Sigmoid colon (tissue), 7 donors: ENCODE data around the gene KRTAP6-1. TPM values are rescaled to one million over a fixed set of nuclear protein-coding genes. Genes with fewer than 3 reads are reported as not detected.

ENCODE experiments used
- DNase-seq: peaks from one replicate; pipeline ENCODE4 v3.0.0-alpha.2; 2019
- H3K27ac ChIP-seq, 4 donors: fragments of 200-600 bp; sonication (generic); one replicate each; pipeline ENCODE4 v1.5.1; 2016 to 2019; ENCODE audit warnings: mild to moderate bottlenecking in 1 of 4
- H3K27me3 ChIP-seq, 3 donors: fragments of 200-600 bp; sonication (generic); one replicate each; pipeline ENCODE4 v1.5.1; 2019; ENCODE audit warnings: mild to moderate bottlenecking in 1 of 3
- H3K36me3 ChIP-seq, 4 donors: fragments of 200-600 bp; sonication (generic); one replicate each; pipeline ENCODE4 v1.5.1; 2016 to 2019
- H3K4me1 ChIP-seq, 4 donors: fragments of 200-600 bp; sonication (generic); one replicate each; pipeline ENCODE4 v1.5.1; 2017 to 2019
- H3K4me3 ChIP-seq, 4 donors: fragments of 200-600 bp; sonication (generic); one replicate each; pipeline ENCODE4 v1.5.1; 2017 to 2019; ENCODE audit warnings: mild to moderate bottlenecking in 2 of 4, moderate library complexity in 1 of 4
- H3K9me3 ChIP-seq, 4 donors: fragments of 200-600 bp in 3 of 4; sonication (generic) in 3 of 4; one replicate each; pipeline versions ENCODE4 v1.5.1 to v1.6.1; 2013 to 2019
- EP300 ChIP-seq, 4 donors: sonication (generic); formaldehyde crosslinking; IDR thresholded peaks; one replicate each; pipeline ENCODE4 v1.6.1; 2017; ENCODE audit warnings: antibody characterized with exemption in 4 of 4
- POLR2A ChIP-seq, 2 donors: fragments of 450-650 bp; IDR thresholded peaks; one replicate each; pipeline ENCODE4 v1.6.1; 2016; ENCODE audit warnings: antibody characterized with exemption in 2 of 2, mild to moderate bottlenecking in 2 of 2, moderate library complexity in 2 of 2
- POLR2AphosphoS5 ChIP-seq, 4 donors: sonication (generic); formaldehyde crosslinking; IDR thresholded peaks; one replicate each; pipeline ENCODE4 v1.6.1; 2017; ENCODE audit warnings: antibody characterized with exemption in 4 of 4
- WGBS, 2 donors: extraction: QIAGEN DNeasy Blood & Tissue Kit; methylation state at CpG; one replicate each; pipeline ENCODE4 v1.1.7; 2013; 5-methylcytosine and 5-hydroxymethylcytosine counted together
- intact Hi-C: fragments of 100-400 bp; cut with DNase I; formaldehyde crosslinking; loops from one replicate; pipeline ENCODE4 v1.15.1; 2023
- polyA plus RNA-seq, 3 donors: library from polyadenylated mRNA; stranded (reverse); fragments of 200-250 nt; gene quantifications; one replicate each; pipeline ENCODE4 v1.2.3, GENCODE V29; 2013
- total RNA-seq, 4 donors: library from RNA; depleted of rRNA; stranded (reverse); fragments of >200 nt; gene quantifications; one replicate each; pipeline ENCODE4 v1.1.0, GENCODE V29; 2016
- TF ChIP-seq, protein P1 (sequence below), 4 experiments: fragments of 450-650 bp in 3 of 4; fragments of 200-600 bp in 1 of 4; IDR thresholded peaks; one replicate each; pipeline ENCODE4 v1.5.1; 2016 to 2019; ENCODE audit warnings: antibody characterized with exemption in 4 of 4, mild to moderate bottlenecking in 3 of 4, moderate library complexity in 2 of 4
- donor health status: healthy with polysubstance abuse.
- donor health status: Bipolar disorder and iron deficiency.
- donor health status: healthy.

KRTAP6-1 gene
- total and polyA plus RNA-seq, 7 donors: not detected

GRCh38 chr21:30582870-30583269, 30.9 kb downstream of the KRTAP6-1 start:
- no peaks in the 10 kb centered on the region for H3K27me3 ChIP-seq
- intact Hi-C loops: no loop called here
- WGBS, 2 donors: 80 to 81% methylated on average over 1 of the region's 1 CpG
- DNase-seq: no peak
- no peak overlapping the region for H3K4me3 ChIP-seq
- no peaks in the 10 kb centered on the region for H3K4me1 ChIP-seq
- TF ChIP-seq POLR2AphosphoS5 (IDR thresholded peaks at IDR 0.05): no peak
- TF ChIP-seq POLR2A (IDR thresholded peaks at IDR 0.05): no peak
- no peak for TF ChIP-seq EP300 (IDR thresholded peaks at IDR 0.05)
- TF ChIP-seq, protein P1, sequence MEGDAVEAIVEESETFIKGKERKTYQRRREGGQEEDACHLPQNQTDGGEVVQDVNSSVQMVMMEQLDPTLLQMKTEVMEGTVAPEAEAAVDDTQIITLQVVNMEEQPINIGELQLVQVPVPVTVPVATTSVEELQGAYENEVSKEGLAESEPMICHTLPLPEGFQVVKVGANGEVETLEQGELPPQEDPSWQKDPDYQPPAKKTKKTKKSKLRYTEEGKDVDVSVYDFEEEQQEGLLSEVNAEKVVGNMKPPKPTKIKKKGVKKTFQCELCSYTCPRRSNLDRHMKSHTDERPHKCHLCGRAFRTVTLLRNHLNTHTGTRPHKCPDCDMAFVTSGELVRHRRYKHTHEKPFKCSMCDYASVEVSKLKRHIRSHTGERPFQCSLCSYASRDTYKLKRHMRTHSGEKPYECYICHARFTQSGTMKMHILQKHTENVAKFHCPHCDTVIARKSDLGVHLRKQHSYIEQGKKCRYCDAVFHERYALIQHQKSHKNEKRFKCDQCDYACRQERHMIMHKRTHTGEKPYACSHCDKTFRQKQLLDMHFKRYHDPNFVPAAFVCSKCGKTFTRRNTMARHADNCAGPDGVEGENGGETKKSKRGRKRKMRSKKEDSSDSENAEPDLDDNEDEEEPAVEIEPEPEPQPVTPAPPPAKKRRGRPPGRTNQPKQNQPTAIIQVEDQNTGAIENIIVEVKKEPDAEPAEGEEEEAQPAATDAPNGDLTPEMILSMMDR (IDR thresholded peaks at IDR 0.05): no peak
- no peaks in the 10 kb centered on the region for H3K9me3 ChIP-seq
- no peak overlapping the region for H3K27ac ChIP-seq
- H3K36me3 ChIP-seq: no peaks in the 10 kb centered on the region

GRCh38 chr21:30580132-30580531, 33.6 kb downstream of the KRTAP6-1 start:
- Histone ChIP-seq H3K36me3 (no peaks in the 10 kb centered on the region), H3K4me3 (no peak overlapping the region), H3K4me1 (no peaks in the 10 kb centered on the region), H3K27ac (no peak overlapping the region), H3K9me3 (no peaks in the 10 kb centered on the region), H3K27me3 (no peaks in the 10 kb centered on the region)
- no peak for TF ChIP-seq EP300 (IDR thresholded peaks at IDR 0.05)
- TF ChIP-seq POLR2AphosphoS5 (IDR thresholded peaks at IDR 0.05): no peak
- no peak for TF ChIP-seq POLR2A (IDR thresholded peaks at IDR 0.05)
- TF ChIP-seq, protein P1 (IDR thresholded peaks at IDR 0.05): no peak
- WGBS, 2 donors: 58 to 62% methylated on average over 3 of the region's 3 CpGs
- intact Hi-C loops: no loop called here
- DNase-seq: no peak

DNA sequence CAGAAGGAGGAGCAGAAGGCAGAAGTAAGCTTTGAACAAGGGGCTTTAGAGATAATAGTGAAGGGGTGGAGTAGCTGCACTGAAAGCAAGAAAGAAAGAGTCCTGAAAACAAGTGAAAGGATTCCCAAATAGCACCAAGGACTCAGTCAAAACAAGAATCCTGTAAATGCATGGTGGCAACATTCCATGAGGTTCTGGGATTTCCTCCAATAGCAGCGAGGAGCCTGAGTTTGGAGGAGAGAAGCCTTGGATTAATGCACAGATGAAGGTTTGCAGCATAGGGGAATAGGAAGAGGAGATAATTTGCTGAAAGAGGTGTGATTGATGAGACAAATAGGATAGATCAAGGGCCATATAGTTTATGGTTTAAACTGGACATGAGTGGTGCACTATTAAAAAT, 34.4 kb downstream of the KRTAP6-1 start:
- TF ChIP-seq POLR2A (IDR thresholded peaks at IDR 0.05): no peak
- TF ChIP-seq, protein P1 (IDR thresholded peaks at IDR 0.05): no peak
- H3K4me3 ChIP-seq: no peak overlapping the region
- no peaks in the 10 kb centered on the region for H3K27me3 ChIP-seq
- WGBS, 2 donors: 64% methylated on average over 1 of the region's 1 CpG
- no peaks in the 10 kb centered on the region for H3K36me3 ChIP-seq
- no peak for DNase-seq
- no peaks in the 10 kb centered on the region for H3K4me1 ChIP-seq
- intact Hi-C loops: no loop called here
- H3K27ac ChIP-seq: no peak overlapping the region
- no peaks in the 10 kb centered on the region for H3K9me3 ChIP-seq

GRCh38 chr21:30577766-30578165, 36.0 kb downstream of the KRTAP6-1 start:
- intact Hi-C loops: no loop called here
- no peak for DNase-seq
- H3K27me3 ChIP-seq: no peaks in the 10 kb centered on the region
- H3K36me3 ChIP-seq: no peaks in the 10 kb centered on the region
- no peaks in the 10 kb centered on the region for H3K9me3 ChIP-seq
- H3K4me3 ChIP-seq: no peak overlapping the region
- H3K27ac ChIP-seq: no peak overlapping the region
- TF ChIP-seq POLR2AphosphoS5 (IDR thresholded peaks at IDR 0.05) (no peak), EP300 (IDR thresholded peaks at IDR 0.05) (no peak), POLR2A (IDR thresholded peaks at IDR 0.05) (no peak)
- TF ChIP-seq, protein P1 (IDR thresholded peaks at IDR 0.05): no peak
- no peaks in the 10 kb centered on the region for H3K4me1 ChIP-seq

- Histone ChIP-seq H3K36me3 (no peaks in the 10 kb centered on the region), H3K4me3 (no peak overlapping the region), H3K27me3 (no peaks in the 10 kb centered on the region), H3K4me1 (no peaks in the 10 kb centered on the region), H3K27ac (no peak overlapping the region), H3K9me3 (peaks cover 0 to 2% (median 0%) of the 10 kb centered on the region in 4 donors)
- TF ChIP-seq POLR2A (IDR thresholded peaks at IDR 0.05) (no peak), POLR2AphosphoS5 (IDR thresholded peaks at IDR 0.05) (no peak)
- no peak for DNase-seq
- intact Hi-C loops: no loop called here
Observed at GRCh38 chr21:30567617-30568016, 46.1 kb downstream of the KRTAP6-1 start.
